Tongue (tissue), 2 donors: ENCODE measurements around the gene RAPGEF3. TPM values are rescaled to one million over a fixed set of nuclear protein-coding genes. Genes with fewer than 3 reads are reported as not detected.
A peak's percentile ranks its signal among the peaks of the same experiment; 100 is the strongest.

ENCODE experiments used
- DNase-seq: peaks from one replicate; pipeline ENCODE4 v3.0.0-alpha.2; 2015
- total RNA-seq: library from RNA; depleted of rRNA; stranded (reverse); fragments of >200 nt; gene quantifications from one replicate; pipeline ENCODE4 v1.2.3, GENCODE V29; 2014

RAPGEF3 gene
- total RNA-seq, 1 donor from 2014 or later: 16.0 TPM

- DNase-seq: no peak
These were observed 16.6 kb upstream of the RAPGEF3 start for GRCh38 chr12:47775100-47775911.

- DNase-seq: no peak
These were observed 16.0 kb upstream of the RAPGEF3 start for GRCh38 chr12:47774663-47775062.

- no peak for DNase-seq
These were observed 15.3 kb upstream of the RAPGEF3 start for GRCh38 chr12:47773858-47774580.

GRCh38 chr12:47773062-47773857, 14.6 kb upstream of the RAPGEF3 start, which contains the start of gene SLC48A1:
TSS of gene SLC48A1 (plus strand) at chr12:47773238. CDS start at chr12:47773305, 67 bp downstream.
- DNase-seq: peak; percentile 85

GRCh38 chr12:47772738-47773061, 14.0 kb upstream of the RAPGEF3 start:
- DNase-seq: no peak

- no peak for DNase-seq
These were observed 13.5 kb upstream of the RAPGEF3 start for GRCh38 chr12:47772094-47772660.

- DNase-seq: no peak
These were observed 12.6 kb upstream of the RAPGEF3 start for GRCh38 chr12:47771304-47771703.

- DNase-seq: no peak
These were observed 11.5 kb upstream of the RAPGEF3 start for GRCh38 chr12:47770086-47770726.

GRCh38 chr12:47769234-47770085, 10.8 kb upstream of the RAPGEF3 start:
- no peak for DNase-seq

- no peak for DNase-seq
These were observed 9.7 kb upstream of the RAPGEF3 start for GRCh38 chr12:47768323-47768811.

GRCh38 chr12:47767216-47767724, 8.6 kb upstream of the RAPGEF3 start:
- DNase-seq: peak; percentile 46

GRCh38 chr12:47766502-47767215, 8.0 kb upstream of the RAPGEF3 start:
- DNase-seq: no peak

- DNase-seq: no peak
These were observed 5.0 kb upstream of the RAPGEF3 start for GRCh38 chr12:47763481-47764346.

GRCh38 chr12:47762850-47763465, 4.3 kb upstream of the RAPGEF3 start:
- no peak for DNase-seq

- DNase-seq: no peak
These were observed 171 bp downstream of the RAPGEF3 start for GRCh38 chr12:47758584-47758833.

GRCh38 chr12:47757840-47758583, 668 bp downstream of the RAPGEF3 start:
- no peak for DNase-seq

- no peak for DNase-seq
These were observed 1.3 kb downstream of the RAPGEF3 start for GRCh38 chr12:47757364-47757839.
